Spinal cord (tissue), 10 donors: ENCODE measurements around the gene DNAI1. TPM values are rescaled to one million over a fixed set of nuclear protein-coding genes. Genes with fewer than 3 reads are reported as not detected.
"Not testable (repeated sequence)": the region's sequence is repeated elsewhere in the genome, so short reads cannot be mapped to it uniquely, and the experiment has no call there.

Experiments
- DNase-seq, 6 donors: peaks; one replicate each; pipeline versions ENCODE4 v3.0.0 to v3.0.0-alpha.2; 2013 to 2015; ENCODE audit warnings: low spot score in 6 of 6, low read depth in 4 of 6
- H3K27ac ChIP-seq: one replicate; pipeline ENCODE4 v1.5.1; 2013; ENCODE audit warnings: low read depth, low read length, control low read depth
- H3K27me3 ChIP-seq: one replicate; pipeline ENCODE4 v1.6.1; 2013; ENCODE audit warnings: low read length; ENCODE audit not compliant: control insufficient read depth, insufficient read depth
- H3K36me3 ChIP-seq: one replicate; pipeline ENCODE4 v1.6.1; 2013; ENCODE audit warnings: low read length; ENCODE audit not compliant: control insufficient read depth, insufficient read depth
- H3K4me1 ChIP-seq: one replicate; pipeline ENCODE4 v1.6.1; 2013; ENCODE audit warnings: low read length; ENCODE audit not compliant: control insufficient read depth, insufficient read depth
- H3K4me3 ChIP-seq: one replicate; pipeline ENCODE4 v1.5.1; 2013; ENCODE audit warnings: low read depth, low read length, control low read depth
- H3K9me3 ChIP-seq: one replicate; pipeline ENCODE4 v1.6.1; 2013; ENCODE audit warnings: low read length; ENCODE audit not compliant: control insufficient read depth, insufficient read depth
- WGBS: methylation state at CpG from one replicate; pipeline ENCODE4 v1.1.5; 2013; ENCODE audit warnings: missing lambda C conversion rate; ENCODE audit not compliant: insufficient coverage; 5-methylcytosine and 5-hydroxymethylcytosine counted together
- polyA plus RNA-seq, 2 donors: library from polyadenylated mRNA; unstranded; fragments of 120-200 nt; gene quantifications; one replicate each; pipeline ENCODE4 v1.2.1, GENCODE V29; 2013; ENCODE audit not compliant: insufficient read length in 2 of 2
- total RNA-seq, 2 donors: library from RNA; depleted of rRNA in 1 of 2; stranded (reverse); fragments of 120-200 nt in 1 of 2; fragments of >200 nt in 1 of 2; gene quantifications; one replicate each; pipeline versions ENCODE4 v1.2.3 to v1.2.4, GENCODE V29; 2013 to 2014
- donor health status: healthy.

Gene DNAI1
- total and polyA plus RNA-seq, 4 donors, result 3.5 to 24.8 (median 10.4) TPM

DNA sequence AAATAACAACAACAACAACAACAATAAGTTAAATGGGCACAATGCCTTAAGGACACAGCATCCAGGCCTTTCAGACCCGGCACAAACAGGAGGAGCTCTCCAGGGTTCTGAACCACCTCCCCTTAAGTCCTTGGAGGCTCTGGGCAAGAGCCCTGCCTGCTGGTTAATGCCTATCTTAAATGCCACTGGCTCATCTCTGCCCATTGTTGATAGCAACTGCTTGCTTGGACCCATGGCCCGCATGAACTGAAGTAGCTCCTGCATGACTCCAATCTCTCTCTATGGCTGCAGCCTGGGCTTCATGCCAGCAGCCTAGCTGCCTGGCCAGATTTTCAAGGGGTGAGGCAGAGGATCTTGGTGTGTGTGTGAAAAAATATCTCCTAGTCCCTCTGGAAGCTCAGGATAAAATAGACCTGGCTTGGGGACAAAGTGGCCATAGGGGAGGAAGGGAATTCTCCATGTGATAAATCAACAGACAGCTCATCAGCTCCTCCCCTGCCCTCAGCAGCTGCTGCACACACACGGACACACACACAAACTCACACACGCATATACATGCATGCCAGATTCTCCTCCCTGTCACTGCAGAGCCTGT is 27.7 kb upstream of the DNAI1 start:
- Histone ChIP-seq H3K36me3 (no peaks in the 10 kb centered on the region), H3K4me3 (no peak overlapping the region), H3K27me3 (no peaks in the 10 kb centered on the region), H3K27ac (no peak overlapping the region), H3K4me1 (peaks cover 34% of the 10 kb centered on the region), H3K9me3 (no peaks in the 10 kb centered on the region)
- peak; percentile 58 to 93 (median 74) for DNase-seq
- WGBS, result 4% methylated on average over 4 of the region's 4 CpGs

GRCh38 chr9:34431667-34432066 is 26.9 kb upstream of the DNAI1 start:
- WGBS, result 80% methylated on average over 1 of the region's 2 CpGs
- Histone ChIP-seq H3K4me3 (no peak overlapping the region), H3K36me3 (no peaks in the 10 kb centered on the region), H3K4me1 (peaks cover 34% of the 10 kb centered on the region), H3K9me3 (no peaks in the 10 kb centered on the region), H3K27ac (no peak overlapping the region), H3K27me3 (no peaks in the 10 kb centered on the region)
- peak in 1 of 6 donors; percentile 69 for DNase-seq

- 66% methylated on average over 9 of the region's 14 CpGs for WGBS
- no peaks in the 10 kb centered on the region for H3K27me3 ChIP-seq
- no peaks in the 10 kb centered on the region for H3K9me3 ChIP-seq
- H3K36me3 ChIP-seq, result peaks cover 4% of the 10 kb centered on the region
- no peak overlapping the region for H3K4me3 ChIP-seq
- no peak overlapping the region for H3K27ac ChIP-seq
- DNase-seq, result peak in 4 of 6 donors; percentile 64 to 92 (median 78)
- H3K4me1 ChIP-seq, result peaks cover 8% of the 10 kb centered on the region
Measured at GRCh38 chr9:34437006-34437925, 21.3 kb upstream of the DNAI1 start.

DNA sequence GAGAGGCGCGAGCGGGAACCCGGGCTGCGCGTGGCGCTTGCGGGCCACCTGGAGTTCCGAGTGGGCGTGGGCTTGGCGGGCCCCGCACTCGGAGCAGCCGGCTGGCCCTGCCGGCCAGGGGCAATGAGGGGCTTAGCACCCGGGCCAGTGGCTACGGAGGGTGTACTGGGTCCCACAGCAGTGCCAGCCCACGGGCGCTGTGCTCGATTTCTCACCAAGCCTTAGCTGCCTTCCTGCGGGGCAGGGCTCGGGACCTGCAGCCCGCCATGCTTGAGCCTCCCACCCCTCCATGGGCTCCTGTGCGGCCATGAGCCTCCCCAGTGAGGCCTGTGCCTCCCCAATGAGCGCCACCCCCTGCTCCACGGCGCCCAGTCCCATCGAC is 20.7 kb upstream of the DNAI1 start:
- H3K36me3 ChIP-seq, H3K4me1 ChIP-seq, H3K9me3 ChIP-seq, H3K27ac ChIP-seq, DNase-seq, H3K27me3 ChIP-seq, H3K4me3 ChIP-seq: not testable (repeated sequence)
- WGBS, result 97% methylated on average over 27 of the region's 28 CpGs

DNA sequence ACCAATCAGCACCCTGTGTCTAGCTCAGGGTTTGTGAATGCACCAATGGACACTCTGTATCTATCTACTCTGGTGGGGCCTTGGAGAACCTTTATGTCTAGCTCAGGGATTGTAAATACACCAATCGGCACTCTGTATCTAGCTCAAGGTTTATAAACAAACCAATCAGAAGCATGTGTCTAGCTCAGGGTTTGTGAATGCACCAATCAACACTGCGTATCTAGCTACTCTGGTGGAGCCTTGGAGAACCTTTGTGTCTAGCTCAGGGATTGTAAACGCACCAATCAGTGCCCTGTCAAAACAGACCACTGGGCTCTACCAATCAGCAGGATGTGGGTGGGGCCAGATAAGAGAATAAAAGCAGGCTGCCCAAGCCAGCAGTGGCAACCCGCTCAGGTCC is 20.1 kb upstream of the DNAI1 start:
- 86% methylated on average over 1 of the region's 4 CpGs for WGBS
- H3K27me3 ChIP-seq, H3K4me1 ChIP-seq, DNase-seq, H3K36me3 ChIP-seq, H3K27ac ChIP-seq, H3K9me3 ChIP-seq, H3K4me3 ChIP-seq: not testable (repeated sequence)

DNA sequence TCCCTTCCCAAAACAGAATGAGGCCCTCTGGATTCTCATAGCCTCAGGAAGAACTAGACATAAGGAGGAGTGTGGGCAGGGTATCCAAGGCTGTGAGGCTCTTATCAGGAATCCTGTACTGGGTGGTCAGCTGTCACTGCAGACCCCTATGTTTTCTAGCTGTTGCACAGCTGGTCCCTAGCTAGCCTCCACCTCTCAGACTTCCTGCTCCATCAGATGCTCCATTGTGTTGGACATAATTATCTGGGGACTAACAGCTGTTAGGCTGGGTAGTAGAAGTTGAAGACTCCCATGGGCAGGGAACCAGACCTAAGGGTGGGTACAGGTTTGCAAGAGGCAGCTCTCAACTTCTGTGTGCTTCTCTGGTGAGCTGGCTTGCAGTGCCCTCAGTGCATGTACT is 18.6 kb upstream of the DNAI1 start:
- H3K27me3 ChIP-seq, result no peaks in the 10 kb centered on the region
- H3K4me1 ChIP-seq, result peaks cover 8% of the 10 kb centered on the region
- no peak overlapping the region for H3K4me3 ChIP-seq
- H3K36me3 ChIP-seq, result peaks cover 4% of the 10 kb centered on the region
- DNase-seq, result no peak
- H3K27ac ChIP-seq, result no peak overlapping the region
- H3K9me3 ChIP-seq, result no peaks in the 10 kb centered on the region

DNA sequence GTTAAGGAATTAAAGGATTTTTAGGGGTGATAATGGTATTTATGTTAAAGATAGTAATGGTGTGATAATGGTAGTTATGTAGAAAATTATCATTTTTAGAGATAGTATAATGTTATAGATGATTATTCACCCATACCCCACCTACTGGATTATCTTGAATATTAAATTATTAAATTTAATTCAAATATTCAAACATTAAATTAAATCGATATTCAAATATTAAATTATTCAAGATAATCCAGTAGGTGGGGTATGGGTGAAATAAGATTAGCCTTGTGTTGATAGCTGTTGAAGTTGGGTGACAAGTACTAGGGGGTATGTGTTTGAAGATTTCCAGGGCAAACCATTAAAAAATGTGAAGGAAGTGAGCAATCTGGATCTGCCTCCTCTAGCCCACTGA is 15.8 kb upstream of the DNAI1 start:
- H3K4me1 ChIP-seq, result peaks cover 5% of the 10 kb centered on the region
- WGBS, result no CpG with 5 or more reads among the region's 1 CpG
- H3K27me3 ChIP-seq, result no peaks in the 10 kb centered on the region
- DNase-seq, result no peak
- H3K27ac ChIP-seq, result no peak overlapping the region
- no peaks in the 10 kb centered on the region for H3K9me3 ChIP-seq
- H3K4me3 ChIP-seq, result no peak overlapping the region
- peaks cover 4% of the 10 kb centered on the region for H3K36me3 ChIP-seq

- no peaks in the 10 kb centered on the region for H3K9me3 ChIP-seq
- no peaks in the 10 kb centered on the region for H3K27me3 ChIP-seq
- H3K4me3 ChIP-seq, result no peak overlapping the region
- no CpG with 5 or more reads among the region's 2 CpGs for WGBS
- no peak for DNase-seq
- H3K36me3 ChIP-seq, result no peaks in the 10 kb centered on the region
- H3K27ac ChIP-seq, result no peak overlapping the region
- H3K4me1 ChIP-seq, result peaks cover 5% of the 10 kb centered on the region
Measured at GRCh38 chr9:34443533-34443932, 15.1 kb upstream of the DNAI1 start.

DNA sequence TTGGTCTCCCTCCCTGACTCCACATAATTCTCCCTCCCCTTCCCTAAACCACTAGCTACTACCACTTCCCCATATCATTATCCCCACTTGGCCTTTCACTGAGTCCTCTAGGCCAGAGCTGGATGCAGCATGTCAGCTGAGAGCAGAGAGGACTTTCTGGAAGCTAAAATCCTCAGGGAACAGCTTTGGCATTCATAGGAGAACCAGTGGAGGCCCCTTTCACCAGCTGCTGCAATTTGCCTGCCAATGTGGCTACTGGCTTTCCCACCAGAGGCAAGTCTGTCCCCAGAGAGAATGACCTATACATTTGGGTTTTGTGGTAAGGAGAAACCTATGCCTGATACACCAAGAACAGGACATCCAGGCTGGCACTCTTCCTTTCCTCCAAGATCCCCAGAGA is 14.6 kb upstream of the DNAI1 start:
- no peak overlapping the region for H3K4me3 ChIP-seq
- DNase-seq, result no peak
- H3K4me1 ChIP-seq, result peaks cover 5% of the 10 kb centered on the region

DNA sequence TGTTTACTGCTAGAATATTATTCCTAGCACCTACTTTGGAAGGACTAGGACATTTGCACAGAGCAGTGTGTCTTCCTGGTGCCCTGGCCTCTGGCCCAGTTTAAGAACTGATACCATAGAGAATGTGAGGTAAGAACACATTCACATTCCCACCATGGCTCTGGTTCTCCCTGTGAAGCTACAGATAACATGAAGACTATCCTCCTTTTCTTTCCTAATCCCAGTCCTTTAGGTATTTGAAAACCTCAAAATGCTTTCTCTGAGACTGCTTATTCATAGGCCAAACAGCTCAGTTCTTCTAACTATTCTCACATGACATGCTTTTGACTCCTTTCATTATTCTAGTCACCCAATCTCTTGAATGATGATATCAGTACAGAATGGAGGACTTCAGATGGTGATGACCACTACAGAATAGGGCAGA is 12.1 kb upstream of the DNAI1 start:
- no peak overlapping the region for H3K27ac ChIP-seq
- H3K4me1 ChIP-seq, result peaks cover 4% of the 10 kb centered on the region
- no peak overlapping the region for H3K4me3 ChIP-seq
- no peak for DNase-seq
- no peaks in the 10 kb centered on the region for H3K36me3 ChIP-seq
- H3K27me3 ChIP-seq, result no peaks in the 10 kb centered on the region
- no peaks in the 10 kb centered on the region for H3K9me3 ChIP-seq

More for the DNA sequence above, 14.6 kb upstream of the DNAI1 start:
- Histone ChIP-seq H3K27ac (no peak overlapping the region), H3K36me3 (no peaks in the 10 kb centered on the region), H3K27me3 (no peaks in the 10 kb centered on the region), H3K9me3 (no peaks in the 10 kb centered on the region)
